ENCODE data around the gene USH2A.

- TF ChIP-seq CTCF (tag by site-specific recombination; IDR thresholded peaks at IDR 0.05), result no peak
- TF ChIP-seq KLF1 (tag by site-specific recombination; IDR thresholded peaks at IDR 0.05), result no peak
- no peak for TF ChIP-seq ZNF530 (tag by site-specific recombination; IDR thresholded peaks at IDR 0.05; ENCODE audit: low read depth)
- TF ChIP-seq YY1 (tag by site-specific recombination; IDR thresholded peaks at IDR 0.05), result no peak
These were observed 378.7 kb downstream of the USH2A start for GRCh38 chr1:216044538-216044937.

Data from HEK293 (cell line).